HT1080 (cell line): Measurements from ENCODE around the gene MRPL38. TPM values are rescaled to one million over a fixed set of nuclear protein-coding genes. Genes with fewer than 3 reads are reported as not detected.

Experiments used
- DNase-seq: peaks from one replicate; pipeline ENCODE4 v3.0.0-alpha.2; 2015; ENCODE audit warnings: low read depth
- total RNA-seq: library from RNA; depleted of rRNA; stranded (reverse); fragments of >200 nt; shearing (Covaris generic); gene quantifications from 2 replicates; pipeline ENCODE4 v1.2.3, GENCODE V29; 2014

Gene MRPL38
- total RNA-seq, 1 experiment from 2014 or later: 66.9 TPM

- no peak for DNase-seq
Measured at GRCh38 chr17:75920045-75920560, 15.4 kb upstream of the MRPL38 start.

- DNase-seq: no peak
Measured at GRCh38 chr17:75919611-75920010, 14.9 kb upstream of the MRPL38 start.

- DNase-seq: no peak
Measured at GRCh38 chr17:75917917-75918445, 13.3 kb upstream of the MRPL38 start.

GRCh38 chr17:75917141-75917916, 12.6 kb upstream of the MRPL38 start:
- no peak for DNase-seq

- DNase-seq: no peak
Measured at GRCh38 chr17:75915268-75915667, 10.6 kb upstream of the MRPL38 start.

GRCh38 chr17:75914643-75915267, 10.1 kb upstream of the MRPL38 start:
- no peak for DNase-seq

GRCh38 chr17:75913537-75914210, 9.0 kb upstream of the MRPL38 start:
- no peak for DNase-seq

GRCh38 chr17:75910699-75911098, 6.0 kb upstream of the MRPL38 start:
- DNase-seq: no peak

GRCh38 chr17:75909812-75910274, 5.2 kb upstream of the MRPL38 start:
- DNase-seq: no peak

- no peak for DNase-seq
Measured at GRCh38 chr17:75909051-75909811, 4.5 kb upstream of the MRPL38 start.

- no peak for DNase-seq
Measured at GRCh38 chr17:75908201-75908600, 3.5 kb upstream of the MRPL38 start.

GRCh38 chr17:75906143-75906884, 1.6 kb upstream of the MRPL38 start:
- DNase-seq: no peak

GRCh38 chr17:75902406-75902805, 2.3 kb downstream of the MRPL38 start:
- no peak for DNase-seq

GRCh38 chr17:75901727-75902126, 3.0 kb downstream of the MRPL38 start:
- DNase-seq: no peak

- no peak for DNase-seq
Measured at GRCh38 chr17:75900691-75901533, 3.8 kb downstream of the MRPL38 start.

GRCh38 chr17:75899767-75900468, 4.8 kb downstream of the MRPL38 start:
- DNase-seq: no peak

GRCh38 chr17:75899353-75899752, 5.3 kb downstream of the MRPL38 start:
- no peak for DNase-seq

GRCh38 chr17:75898791-75899190, 5.9 kb downstream of the MRPL38 start:
- no peak for DNase-seq

GRCh38 chr17:75898065-75898464, 6.6 kb downstream of the MRPL38 start:
- no peak for DNase-seq
